Left ventricle myocardium inferior (tissue), 1 donor: ENCODE measurements around the gene FABP3. TPM values are rescaled to one million over a fixed set of nuclear protein-coding genes. Genes with fewer than 3 reads are reported as not detected.
"Not testable (repeated sequence)": the region's sequence is repeated elsewhere in the genome, so short reads cannot be mapped to it uniquely, and the experiment has no call there.

Source experiments
- DNase-seq: peaks from one replicate; pipeline ENCODE4 v3.0.0-alpha.2; 2020
- H3K27ac ChIP-seq: fragments of 200-600 bp; replicated peaks from 2 replicates; pipeline ENCODE4 v1.8.0; 2021
- H3K27me3 ChIP-seq: fragments of 200-600 bp; 2 replicates; pipeline ENCODE4 v1.8.0; 2021; ENCODE audit warnings: low read depth
- H3K36me3 ChIP-seq: fragments of 200-600 bp; 2 replicates; pipeline ENCODE4 v1.8.0; 2021
- H3K4me1 ChIP-seq: fragments of 200-600 bp; 2 replicates; pipeline ENCODE4 v1.8.0; 2021
- H3K4me3 ChIP-seq: fragments of 200-600 bp; 2 replicates; pipeline ENCODE4 v1.8.0; 2021; ENCODE audit warnings: mild to moderate bottlenecking, moderate library complexity
- H3K9me3 ChIP-seq: fragments of 200-600 bp; replicated peaks from 2 replicates; pipeline ENCODE4 v1.8.0; 2021
- intact Hi-C: fragments of 100-400 bp; cut with micrococcal nuclease; formaldehyde crosslinking; loops from one replicate; pipeline ENCODE4 v1.11.0; 2022
- total RNA-seq: library from RNA; stranded (reverse); fragmentation: NEBNext Ultra II Directional; extraction: Animal tissue kit (Norgen Biotek cat#: 25700); gene quantifications from one replicate; pipeline ENCODE4 v1.2.1, GENCODE V29; 2021
- TF ChIP-seq, protein P1 (sequence below): fragments of 200-600 bp; IDR thresholded peaks from 2 replicates; pipeline ENCODE4 v1.8.0; 2021; ENCODE audit warnings: antibody characterized with exemption, mild to moderate bottlenecking, borderline replicate concordance
- donor health status: DM: no; HTN: yes; CAD: no; lungs with severe emphysema.

FABP3 gene
- total RNA-seq, 1 donor from 2014 or later, result 4,737 TPM

GRCh38 chr1:31390071-31390470 lies 17.2 kb upstream of the FABP3 start:
- H3K4me3 ChIP-seq, result no peak overlapping the region
- TF ChIP-seq, protein P1, sequence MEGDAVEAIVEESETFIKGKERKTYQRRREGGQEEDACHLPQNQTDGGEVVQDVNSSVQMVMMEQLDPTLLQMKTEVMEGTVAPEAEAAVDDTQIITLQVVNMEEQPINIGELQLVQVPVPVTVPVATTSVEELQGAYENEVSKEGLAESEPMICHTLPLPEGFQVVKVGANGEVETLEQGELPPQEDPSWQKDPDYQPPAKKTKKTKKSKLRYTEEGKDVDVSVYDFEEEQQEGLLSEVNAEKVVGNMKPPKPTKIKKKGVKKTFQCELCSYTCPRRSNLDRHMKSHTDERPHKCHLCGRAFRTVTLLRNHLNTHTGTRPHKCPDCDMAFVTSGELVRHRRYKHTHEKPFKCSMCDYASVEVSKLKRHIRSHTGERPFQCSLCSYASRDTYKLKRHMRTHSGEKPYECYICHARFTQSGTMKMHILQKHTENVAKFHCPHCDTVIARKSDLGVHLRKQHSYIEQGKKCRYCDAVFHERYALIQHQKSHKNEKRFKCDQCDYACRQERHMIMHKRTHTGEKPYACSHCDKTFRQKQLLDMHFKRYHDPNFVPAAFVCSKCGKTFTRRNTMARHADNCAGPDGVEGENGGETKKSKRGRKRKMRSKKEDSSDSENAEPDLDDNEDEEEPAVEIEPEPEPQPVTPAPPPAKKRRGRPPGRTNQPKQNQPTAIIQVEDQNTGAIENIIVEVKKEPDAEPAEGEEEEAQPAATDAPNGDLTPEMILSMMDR, result no peak
- no peak for DNase-seq
- H3K9me3 ChIP-seq, result no peaks in the 10 kb centered on the region
- peaks cover 11% of the 10 kb centered on the region for H3K4me1 ChIP-seq
- intact Hi-C loops, result no loop called here
- H3K27me3 ChIP-seq, result peaks cover 16% of the 10 kb centered on the region
- no peaks in the 10 kb centered on the region for H3K36me3 ChIP-seq
- H3K27ac ChIP-seq, result no peak overlapping the region

DNA sequence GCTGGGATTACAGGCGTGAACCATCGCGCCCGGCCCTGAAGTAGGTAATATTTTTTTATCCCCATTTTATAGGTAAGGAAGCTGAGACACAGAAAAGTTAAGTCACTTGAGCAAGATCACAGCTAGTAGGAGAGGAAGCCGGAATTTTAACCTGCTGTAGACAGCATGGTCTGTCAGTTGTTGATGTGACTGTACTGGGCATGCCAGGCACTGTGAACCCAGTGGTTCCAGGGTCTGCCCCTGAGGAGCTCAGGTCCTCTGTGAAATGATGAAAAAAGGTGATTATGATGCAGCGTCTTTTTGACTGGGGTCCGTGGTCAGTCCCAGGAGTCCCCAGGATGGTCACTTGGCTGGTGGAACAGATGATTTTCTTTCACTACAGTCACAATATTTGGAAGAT lies 16.7 kb upstream of the FABP3 start:
- peaks cover 7% of the 10 kb centered on the region for H3K4me1 ChIP-seq
- intact Hi-C loops, result no loop called here
- H3K4me3 ChIP-seq, result no peak overlapping the region
- DNase-seq, result no peak
- peaks cover 19% of the 10 kb centered on the region for H3K27me3 ChIP-seq
- H3K36me3 ChIP-seq, result no peaks in the 10 kb centered on the region
- TF ChIP-seq, protein P1, result no peak
- no peak overlapping the region for H3K27ac ChIP-seq
- H3K9me3 ChIP-seq, result no peaks in the 10 kb centered on the region

DNA sequence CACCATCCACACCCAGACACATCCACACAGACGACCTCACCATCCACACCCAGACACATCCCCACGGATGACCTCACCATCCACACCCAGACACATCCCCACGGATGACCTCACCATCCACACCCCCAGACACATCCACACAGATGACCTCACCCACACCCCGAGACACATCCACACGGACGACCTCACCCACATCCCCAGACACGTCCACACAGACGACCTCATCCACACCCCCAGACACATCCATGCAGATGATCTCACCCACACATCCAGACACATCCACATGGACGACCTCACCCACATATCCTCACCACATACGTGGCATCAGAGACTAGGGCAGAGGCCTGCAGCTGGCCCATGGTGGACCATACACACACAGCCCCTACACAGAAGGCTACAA lies 14.7 kb upstream of the FABP3 start:
- peaks cover 11% of the 10 kb centered on the region for H3K27me3 ChIP-seq
- no peak for DNase-seq
- TF ChIP-seq, protein P1, result no peak
- no peak overlapping the region for H3K27ac ChIP-seq
- no peak overlapping the region for H3K4me3 ChIP-seq
- H3K4me1 ChIP-seq, result peaks cover 19% of the 10 kb centered on the region
- no peaks in the 10 kb centered on the region for H3K9me3 ChIP-seq
- intact Hi-C loops, result no loop called here
- H3K36me3 ChIP-seq, result no peaks in the 10 kb centered on the region

DNA sequence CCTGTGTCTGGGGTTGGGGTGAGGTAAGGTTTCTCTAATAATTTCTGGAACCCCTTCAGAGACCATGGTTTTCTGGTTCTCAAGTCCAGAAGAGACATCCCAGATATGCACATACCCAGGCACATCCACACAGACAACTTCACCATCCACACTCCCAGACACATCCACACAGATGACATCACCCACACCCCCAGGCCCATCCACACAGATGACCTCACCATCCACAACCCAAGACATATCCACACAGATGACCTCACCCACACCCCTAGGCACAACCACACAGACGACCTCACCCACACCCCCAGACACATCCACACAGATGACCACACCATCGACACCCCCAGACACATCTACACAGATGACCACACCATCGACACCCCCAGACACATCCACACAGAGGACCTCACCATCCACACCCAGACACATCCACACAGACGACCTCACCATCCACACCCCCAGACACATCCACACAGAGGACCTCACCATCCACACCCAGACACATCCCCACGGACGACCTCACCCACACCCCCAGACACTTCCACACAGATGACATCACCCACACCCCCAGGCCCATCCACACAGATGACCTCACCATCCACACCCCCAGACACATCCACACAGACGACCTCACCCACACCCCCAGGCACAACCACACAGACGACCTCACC lies 13.8 kb upstream of the FABP3 start:
- H3K27me3 ChIP-seq, H3K27ac ChIP-seq, H3K9me3 ChIP-seq, H3K4me3 ChIP-seq, DNase-seq, H3K36me3 ChIP-seq, intact Hi-C loops: not testable (repeated sequence)
- H3K4me1 ChIP-seq, result peaks cover 24% of the 10 kb centered on the region

- Histone ChIP-seq H3K4me3 (no peak overlapping the region), H3K36me3 (no peaks in the 10 kb centered on the region), H3K4me1 (peaks cover 41% of the 10 kb centered on the region), H3K9me3 (no peaks in the 10 kb centered on the region), H3K27ac (peak overlapping the region; percentile 90), H3K27me3 (peaks cover 6% of the 10 kb centered on the region)
- no peak for DNase-seq
- TF ChIP-seq, protein P1, result no peak
- intact Hi-C loops, result no loop called here
Measured at GRCh38 chr1:31383967-31384366, 11.1 kb upstream of the FABP3 start.

DNA sequence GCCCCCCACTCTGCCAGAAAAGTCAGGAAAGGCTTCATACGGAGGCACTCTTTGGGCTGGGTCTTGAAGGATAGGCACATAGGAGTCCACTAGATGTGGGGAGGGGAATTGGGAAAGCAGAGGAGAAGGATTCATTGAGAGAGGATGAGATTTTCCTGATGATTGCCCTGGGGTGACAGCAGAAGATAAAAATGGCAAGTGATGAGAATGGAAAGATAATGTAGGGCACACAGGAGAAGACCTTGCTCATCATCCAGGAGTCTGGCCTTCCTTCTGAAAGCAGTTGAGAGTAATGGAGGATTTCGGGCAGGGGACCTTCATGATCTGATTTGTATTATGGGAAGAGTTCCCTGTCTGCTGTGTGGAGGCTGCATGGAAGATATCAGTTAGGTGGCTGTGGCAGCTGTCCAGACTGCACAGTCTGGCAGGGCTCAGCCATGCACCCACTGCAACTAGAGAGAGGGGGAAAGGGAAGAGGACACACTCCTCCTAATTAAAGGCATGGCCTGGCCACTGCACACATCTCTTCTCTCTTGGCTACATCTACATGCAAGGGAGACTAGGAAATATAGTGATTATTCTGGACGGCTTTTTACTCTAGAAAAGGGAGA lies 9.6 kb upstream of the FABP3 start:
- Histone ChIP-seq H3K4me3 (no peak overlapping the region), H3K4me1 (peaks cover 41% of the 10 kb centered on the region), H3K36me3 (no peaks in the 10 kb centered on the region), H3K27ac (peak overlapping the region; percentile 90), H3K9me3 (no peaks in the 10 kb centered on the region), H3K27me3 (peaks cover 6% of the 10 kb centered on the region)
- DNase-seq, result peak; percentile 48
- TF ChIP-seq, protein P1, result no peak
- intact Hi-C loops, result no loop called here
